Endometrial microvascular endothelial cells (primary cell): ENCODE data around the gene PATL1. TPM values are rescaled to one million over a fixed set of nuclear protein-coding genes. Genes with fewer than 3 reads are reported as not detected.
"Not testable (repeated sequence)": the region's sequence is repeated elsewhere in the genome, so short reads cannot be mapped to it uniquely, and the experiment has no call there.

ENCODE experiments used
- in situ Hi-C: cut with HindIII; loops from 2 replicates; pipeline ENCODE4 v1.10.0; 2017; ENCODE audit warnings: low sequenced_read_pairs, low pct_unique_long_range_greater_than_20kb; ENCODE audit errors: inconsistent ontology term
- total RNA-seq: library from RNA; depleted of rRNA; stranded (reverse); fragments of >200 nt; gene quantifications from one replicate; pipeline ENCODE4 v1.2.3, GENCODE V29; 2015; ENCODE audit errors: inconsistent ontology term

The PATL1 gene, protein sequence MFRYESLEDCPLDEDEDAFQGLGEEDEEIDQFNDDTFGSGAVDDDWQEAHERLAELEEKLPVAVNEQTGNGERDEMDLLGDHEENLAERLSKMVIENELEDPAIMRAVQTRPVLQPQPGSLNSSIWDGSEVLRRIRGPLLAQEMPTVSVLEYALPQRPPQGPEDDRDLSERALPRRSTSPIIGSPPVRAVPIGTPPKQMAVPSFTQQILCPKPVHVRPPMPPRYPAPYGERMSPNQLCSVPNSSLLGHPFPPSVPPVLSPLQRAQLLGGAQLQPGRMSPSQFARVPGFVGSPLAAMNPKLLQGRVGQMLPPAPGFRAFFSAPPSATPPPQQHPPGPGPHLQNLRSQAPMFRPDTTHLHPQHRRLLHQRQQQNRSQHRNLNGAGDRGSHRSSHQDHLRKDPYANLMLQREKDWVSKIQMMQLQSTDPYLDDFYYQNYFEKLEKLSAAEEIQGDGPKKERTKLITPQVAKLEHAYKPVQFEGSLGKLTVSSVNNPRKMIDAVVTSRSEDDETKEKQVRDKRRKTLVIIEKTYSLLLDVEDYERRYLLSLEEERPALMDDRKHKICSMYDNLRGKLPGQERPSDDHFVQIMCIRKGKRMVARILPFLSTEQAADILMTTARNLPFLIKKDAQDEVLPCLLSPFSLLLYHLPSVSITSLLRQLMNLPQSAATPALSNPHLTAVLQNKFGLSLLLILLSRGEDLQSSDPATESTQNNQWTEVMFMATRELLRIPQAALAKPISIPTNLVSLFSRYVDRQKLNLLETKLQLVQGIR
- total RNA-seq: 11.7 TPM

- in situ Hi-C loops: loop anchor here (25.0 kb wide), 1 partner anchor 132 kb away; no protein-coding TSS in a partner anchor
These were observed at the start of gene PATL1 for GRCh38 chr11:59668950-59669610. Gene PATL1 (minus strand): TSS chr11:59669037. CDS start chr11:59668895, 142 bp downstream.

GRCh38 chr11:59716051-59716450 is 47.2 kb upstream of the PATL1 start:
- in situ Hi-C loops: no loop called here

DNA sequence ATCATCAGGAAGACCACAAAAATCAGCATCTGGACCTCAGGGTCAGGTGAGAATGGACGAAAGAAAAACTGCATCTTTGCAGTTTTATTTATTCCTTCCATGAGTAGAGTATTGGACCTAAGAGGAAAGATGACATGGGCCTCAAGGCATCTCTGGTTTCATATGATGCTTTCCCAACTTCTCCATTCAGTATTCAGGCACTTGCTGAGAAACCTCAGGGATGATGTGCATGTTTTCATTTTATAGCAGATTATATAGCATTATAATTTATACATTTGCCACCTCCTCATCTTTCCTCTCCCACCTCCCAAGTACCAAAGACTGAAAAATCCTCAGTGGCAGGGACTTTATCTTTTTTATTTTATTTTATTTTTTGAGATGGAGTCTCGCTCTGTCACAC is 44.9 kb upstream of the PATL1 start, which contains the start of gene OR10V1:
Gene OR10V1, minus strand, starts transcription at position 101 of the 400 bp plus-strand sequence. Its CDS starts 0 bp downstream, at position 101.
- in situ Hi-C loops: no loop called here

DNA sequence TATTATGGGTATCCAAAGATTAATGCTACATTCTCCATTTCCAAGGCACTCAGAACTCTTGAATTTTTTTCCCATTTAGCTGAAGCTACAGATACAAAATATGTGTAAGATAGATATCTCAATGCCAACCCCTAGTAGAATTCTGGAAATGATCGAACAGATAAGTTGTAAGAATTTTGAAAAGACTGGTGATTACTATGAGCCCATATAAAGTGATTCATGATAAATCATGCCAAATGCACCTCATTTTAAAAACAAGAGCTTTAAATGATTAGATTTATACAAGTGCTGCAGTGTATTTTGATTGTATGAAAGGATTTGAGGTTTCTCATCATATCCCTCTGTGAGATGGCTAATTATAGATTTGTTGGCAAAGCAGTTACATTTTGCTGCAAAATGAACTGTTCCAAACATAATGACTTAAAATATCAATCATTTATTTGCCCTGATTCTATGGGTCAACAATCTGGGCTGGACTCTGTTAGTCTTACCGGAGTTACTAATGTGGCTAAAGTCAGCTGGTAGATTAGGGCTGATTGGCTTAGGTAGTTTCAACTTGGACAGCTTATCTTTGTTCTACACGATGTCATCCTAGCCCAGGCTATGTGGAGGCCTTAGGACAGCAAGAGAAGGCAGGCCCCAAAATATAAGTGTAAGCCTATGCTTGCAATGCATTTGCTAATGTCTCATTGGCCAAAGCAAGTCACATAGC is 41.5 kb upstream of the PATL1 start:
- in situ Hi-C loops: no loop called here

DNA sequence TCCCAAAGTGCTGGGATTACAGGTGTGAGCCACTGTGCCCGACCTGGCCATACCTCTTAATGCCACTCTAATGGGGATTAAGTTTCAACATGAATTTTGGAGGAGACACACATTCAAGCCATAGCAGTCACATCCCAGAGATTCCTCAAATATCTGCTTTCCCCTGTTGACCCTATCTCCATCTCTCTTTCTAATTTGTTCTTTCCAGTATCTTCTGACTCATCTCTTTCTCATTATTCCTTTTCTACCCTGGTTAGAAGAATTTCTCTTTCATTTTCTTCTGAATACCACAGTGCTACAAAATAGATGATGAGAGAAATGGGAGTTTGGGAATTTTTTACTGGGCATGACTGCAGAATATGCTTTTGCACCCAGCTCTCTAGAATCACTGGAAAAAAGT is 39.7 kb upstream of the PATL1 start:
- in situ Hi-C loops: no loop called here

DNA sequence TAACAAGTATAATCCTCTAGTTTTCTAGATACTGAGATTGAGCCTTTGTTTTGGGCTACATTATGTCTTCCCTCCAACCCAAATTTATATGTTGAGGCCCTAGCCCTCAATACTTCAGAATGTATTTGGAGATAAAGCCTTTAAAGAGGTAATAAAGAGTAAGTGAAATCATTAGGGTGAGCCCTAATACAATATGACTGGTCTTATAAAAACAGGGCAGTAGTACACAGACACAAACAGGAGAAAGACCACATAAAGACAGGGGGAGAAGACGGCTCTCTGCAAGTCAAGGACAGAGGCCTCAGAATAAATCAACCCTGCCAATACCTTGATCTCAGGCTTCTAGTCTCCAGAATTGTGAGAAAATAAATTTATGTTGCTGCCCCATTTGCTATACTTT is 38.5 kb upstream of the PATL1 start:
- in situ Hi-C loops: no loop called here

DNA sequence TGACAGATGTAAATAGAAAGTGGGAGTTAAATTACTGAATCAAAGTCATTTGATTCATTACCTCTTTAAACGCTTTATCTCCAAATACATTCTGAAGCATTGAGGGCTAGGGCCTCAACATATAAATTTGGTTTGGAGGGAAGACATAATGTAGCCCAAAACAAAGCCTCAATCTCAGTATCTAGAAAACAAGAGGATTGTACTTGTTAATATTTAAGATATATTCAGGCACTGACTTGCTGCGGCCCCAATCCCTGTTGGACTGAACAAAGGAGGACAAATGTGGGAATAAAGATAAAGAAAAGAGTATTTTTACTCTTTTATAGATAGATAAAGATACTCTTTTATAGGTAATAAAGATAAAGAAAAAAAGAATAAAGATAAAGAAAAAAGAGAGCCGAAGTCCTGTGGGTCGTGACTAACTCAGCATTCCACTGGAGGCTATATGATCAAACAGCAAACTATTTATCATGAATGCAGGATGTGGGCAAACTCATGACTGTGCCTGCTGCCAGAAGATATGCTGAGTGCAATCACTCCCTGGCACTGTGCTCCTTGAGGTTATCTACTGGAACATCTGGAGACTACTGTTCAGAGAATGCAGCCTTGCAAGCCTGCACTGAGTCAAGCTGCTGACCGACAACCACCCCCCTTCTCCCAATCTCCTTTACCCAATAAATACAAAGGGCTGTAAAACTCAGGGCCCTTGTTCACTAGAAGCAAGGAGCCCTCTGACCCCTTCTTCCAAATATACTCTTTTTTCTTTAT is 37.9 kb upstream of the PATL1 start:
- in situ Hi-C loops: no loop called here

GRCh38 chr11:59705294-59705693 is 36.5 kb upstream of the PATL1 start:
- in situ Hi-C loops: no loop called here

DNA sequence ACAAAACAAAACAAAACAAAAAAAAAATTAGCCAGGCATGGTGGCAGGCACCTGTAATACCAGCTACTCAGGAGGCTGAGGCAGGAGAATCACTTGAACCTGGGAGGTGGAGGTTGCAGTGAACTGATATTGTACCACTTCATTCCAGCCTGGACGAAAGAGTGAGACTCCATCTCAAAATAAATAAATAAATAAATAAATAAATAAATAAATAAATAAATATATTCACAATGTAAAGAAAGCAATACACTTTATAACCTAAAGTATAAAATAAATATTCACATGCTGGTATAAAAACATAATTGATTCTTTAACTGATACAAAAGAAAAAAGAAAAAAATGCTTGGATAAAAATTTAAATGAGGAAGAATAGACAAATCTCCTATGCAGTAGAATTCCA is 34.7 kb upstream of the PATL1 start:
- in situ Hi-C loops: not testable (repeated sequence)

DNA sequence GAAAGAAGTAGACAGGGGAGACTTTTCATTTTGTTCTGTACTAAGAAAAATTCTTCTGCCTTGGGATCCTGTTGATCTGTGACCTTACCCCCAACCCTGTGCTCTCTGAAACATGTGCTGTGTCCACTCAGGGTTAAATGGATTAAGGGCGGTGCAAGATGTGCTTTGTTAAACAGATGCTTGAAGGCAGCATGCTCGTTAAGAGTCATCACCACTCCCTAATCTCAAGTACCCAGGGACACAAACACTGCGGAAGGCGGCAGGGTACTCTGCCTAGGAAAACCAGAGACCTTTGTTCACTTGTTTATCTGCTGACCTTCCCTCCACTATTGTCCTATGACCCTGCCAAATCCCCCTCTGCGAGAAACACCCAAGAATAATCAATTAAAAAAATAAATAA is 31.3 kb upstream of the PATL1 start:
- in situ Hi-C loops: not testable (repeated sequence)

- in situ Hi-C loops: no loop called here
These were observed 29.7 kb upstream of the PATL1 start for GRCh38 chr11:59698506-59698905.

GRCh38 chr11:59692915-59693314 is 24.1 kb upstream of the PATL1 start:
- in situ Hi-C loops: no loop called here

DNA sequence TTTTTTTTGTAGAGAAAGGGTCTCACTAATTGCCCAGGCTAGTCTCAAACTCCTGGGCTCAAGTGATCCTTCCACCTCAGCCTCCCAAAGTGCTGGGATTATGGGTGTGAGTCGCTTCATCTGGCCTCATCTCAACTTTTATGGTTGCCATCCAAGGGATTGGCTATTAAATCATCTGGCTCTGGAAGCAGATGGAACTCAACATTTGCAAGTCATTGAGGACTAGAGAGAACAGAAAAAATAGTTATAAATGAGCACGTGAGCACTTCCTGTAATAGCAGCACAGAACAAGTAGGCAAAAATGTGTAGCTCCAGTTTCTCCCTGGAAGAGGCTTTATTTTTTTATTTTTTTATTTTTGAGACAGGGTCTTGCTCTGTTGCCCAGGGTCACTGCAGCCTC is 22.3 kb upstream of the PATL1 start:
- in situ Hi-C loops: no loop called here

GRCh38 chr11:59689015-59689414 is 20.2 kb upstream of the PATL1 start:
- in situ Hi-C loops: no loop called here

DNA sequence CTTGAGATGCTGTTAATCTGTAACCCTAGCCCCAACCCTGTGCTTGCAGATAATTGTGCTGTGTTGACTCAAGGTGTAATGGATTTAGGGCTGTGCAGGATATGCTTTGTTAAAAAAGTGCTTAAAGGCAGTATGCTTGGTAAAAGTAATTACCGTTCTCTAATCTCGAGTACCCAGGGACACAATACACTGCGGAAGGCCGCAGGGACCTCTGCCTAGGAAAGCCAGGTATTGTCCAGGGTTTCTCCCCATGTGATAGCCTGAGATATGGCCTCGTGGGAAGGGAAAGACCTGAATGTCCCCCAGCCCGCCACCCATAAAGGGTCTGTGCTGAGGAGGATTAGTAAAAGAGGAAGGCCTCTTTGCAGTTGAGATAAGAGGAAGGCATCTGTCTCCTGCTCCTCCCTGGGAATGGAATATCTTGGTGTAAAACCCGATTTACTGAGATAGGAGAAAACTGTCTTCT is 12.5 kb upstream of the PATL1 start:
- in situ Hi-C loops: not testable (repeated sequence)

DNA sequence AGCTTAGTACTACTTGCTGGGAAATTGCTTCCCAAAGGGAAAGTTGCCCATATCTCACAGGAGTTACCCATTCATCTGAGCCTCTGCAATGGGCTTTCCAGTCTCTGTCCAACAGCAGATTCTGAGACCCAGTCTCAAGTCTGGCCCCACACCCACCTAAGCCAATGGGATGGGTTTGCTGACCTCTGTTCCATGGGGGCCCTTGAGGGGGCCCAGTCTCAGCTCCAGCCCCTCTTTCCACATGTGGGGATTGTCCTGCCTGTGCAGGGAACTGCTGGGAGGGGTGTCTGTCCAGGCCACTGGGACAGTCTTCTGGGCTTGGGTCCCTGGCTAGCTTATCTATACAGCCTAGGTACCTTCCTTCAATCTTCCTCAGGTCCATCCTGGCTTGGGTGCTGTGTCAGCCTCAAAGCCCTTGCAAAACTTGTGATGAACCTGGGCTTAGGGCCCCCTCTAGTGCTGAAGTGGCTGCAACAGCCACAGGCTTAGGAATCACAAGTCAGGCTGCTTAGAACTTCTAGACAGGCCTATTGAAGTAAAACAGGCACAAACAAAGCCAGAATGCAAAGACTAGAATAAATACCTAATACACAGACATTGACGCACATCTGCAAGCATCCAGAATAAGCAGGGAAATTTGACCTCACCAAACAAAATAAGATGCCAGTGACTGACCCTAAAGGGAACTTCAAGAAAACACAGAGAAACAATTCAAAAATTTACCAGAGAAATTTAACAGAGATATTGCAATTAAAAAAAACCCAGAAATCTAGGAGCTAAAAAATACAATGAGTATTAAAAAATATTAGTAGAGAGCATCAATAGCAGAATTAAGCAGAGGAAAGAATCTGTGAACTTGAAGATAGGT is 11.7 kb upstream of the PATL1 start:
- in situ Hi-C loops: no loop called here

- in situ Hi-C loops: no loop called here
These were observed 10.5 kb upstream of the PATL1 start for GRCh38 chr11:59679347-59679746.
